Posterior cingulate gyrus (tissue), 11 donors: ENCODE results near the gene SLC7A1.

Experiments
- DNase-seq, 10 donors: peaks; one replicate each; pipeline versions ENCODE4 v3.0.0 to v3.0.0-alpha.2; 2020 to 2021; ENCODE audit warnings: mixed read lengths in 3 of 10
- intact Hi-C: fragments of 100-400 bp; cut with DNase I; formaldehyde crosslinking; loops from one replicate; pipeline ENCODE4 v1.15.1; 2023

Gene SLC7A1

DNA sequence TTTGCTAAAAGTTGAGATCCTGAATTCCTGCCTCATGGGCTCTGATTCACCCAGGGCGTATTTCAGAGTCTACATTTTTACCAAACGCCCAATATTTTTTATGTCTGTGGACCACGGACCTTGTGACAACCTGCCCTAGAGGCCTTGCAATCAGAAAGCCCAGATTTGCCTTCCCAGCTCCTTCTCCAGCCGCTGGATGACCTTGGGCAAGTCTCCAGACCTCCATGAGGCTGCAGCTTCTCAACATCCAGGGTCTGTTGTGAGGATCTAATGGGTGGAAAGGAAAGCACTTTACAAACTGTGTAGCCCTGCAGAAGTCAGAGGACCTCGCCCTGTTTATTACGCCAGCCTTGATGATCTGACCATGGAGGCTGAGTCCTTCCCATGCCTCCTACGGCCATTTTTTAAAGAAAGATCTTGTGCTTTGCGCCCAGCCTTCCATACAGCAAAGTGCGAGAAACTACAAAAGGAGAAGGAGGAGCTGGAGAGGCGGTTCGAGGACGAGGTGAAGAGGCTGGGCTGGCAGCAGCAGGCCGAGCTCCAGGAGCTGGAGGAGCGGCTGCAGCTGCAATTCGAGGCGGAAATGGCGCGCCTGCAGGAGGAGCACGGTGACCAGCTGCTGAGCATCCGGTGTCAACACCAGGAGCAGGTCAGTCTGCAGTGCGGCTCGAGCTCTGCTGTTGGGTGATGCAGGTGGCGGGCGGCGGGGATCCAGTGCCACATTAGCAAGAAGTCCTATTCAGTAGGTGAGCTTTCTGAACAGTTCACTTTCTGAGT lies 115.6 kb downstream of the SLC7A1 start:
- intact Hi-C loops = no loop called here
- no peak for DNase-seq

DNA sequence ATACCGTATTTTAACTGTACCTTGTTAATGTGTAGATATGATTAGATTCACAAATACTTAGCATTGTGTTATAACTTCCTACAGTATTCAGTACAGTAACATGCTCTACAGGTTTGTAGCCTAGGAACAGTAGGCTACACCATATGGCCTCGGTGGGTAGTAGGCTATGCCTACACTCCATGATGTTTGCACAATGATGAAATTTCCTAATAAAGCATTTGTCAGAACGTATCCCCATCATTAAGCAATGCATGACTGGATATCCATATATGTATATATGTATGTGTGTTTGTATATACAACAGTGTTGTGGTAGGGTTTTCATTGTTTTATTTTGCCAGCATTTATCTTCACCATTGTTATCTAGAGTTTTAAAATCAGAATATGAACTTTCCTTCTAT lies 119.4 kb downstream of the SLC7A1 start:
- intact Hi-C loops = no loop called here
- DNase-seq = no peak

DNA sequence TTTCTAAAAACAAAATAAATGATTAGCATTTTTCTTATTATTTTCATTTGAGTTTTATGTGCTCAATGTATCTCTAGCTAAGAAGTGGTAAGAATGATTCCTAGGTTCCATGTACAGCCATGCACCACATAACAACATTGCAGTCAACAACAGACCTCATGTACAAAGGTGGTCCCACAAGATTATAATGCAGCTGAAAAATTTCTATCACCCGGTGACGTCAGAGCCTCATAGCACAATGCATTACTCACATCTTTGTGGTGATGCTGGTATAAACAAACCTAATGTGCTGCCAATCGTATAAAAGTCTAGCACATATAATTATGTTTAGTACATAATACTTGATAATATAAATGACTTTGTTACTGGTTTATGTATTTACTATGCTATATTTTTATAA lies 120.5 kb downstream of the SLC7A1 start:
- no peak for DNase-seq
- intact Hi-C loops = no loop called here

DNA sequence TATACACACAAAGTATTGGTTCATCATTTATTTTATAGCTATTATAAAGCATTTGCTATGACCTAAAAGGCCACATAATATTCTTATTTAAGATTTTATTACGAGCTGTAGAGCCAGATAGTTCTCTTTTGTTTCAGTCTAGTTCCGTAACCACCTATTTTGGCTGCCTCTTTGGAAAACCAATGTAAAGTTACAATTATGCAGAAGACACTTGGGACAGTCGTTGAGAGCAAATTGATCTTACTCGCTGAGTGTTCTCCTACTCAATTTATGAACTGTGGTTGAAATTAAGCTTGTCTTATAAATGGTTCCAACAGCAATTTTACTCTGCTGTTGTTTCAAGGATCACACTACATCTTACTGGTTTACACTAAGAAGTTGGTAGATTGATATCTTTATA lies 122.3 kb downstream of the SLC7A1 start:
- intact Hi-C loops = no loop called here
- DNase-seq = no peak

DNA sequence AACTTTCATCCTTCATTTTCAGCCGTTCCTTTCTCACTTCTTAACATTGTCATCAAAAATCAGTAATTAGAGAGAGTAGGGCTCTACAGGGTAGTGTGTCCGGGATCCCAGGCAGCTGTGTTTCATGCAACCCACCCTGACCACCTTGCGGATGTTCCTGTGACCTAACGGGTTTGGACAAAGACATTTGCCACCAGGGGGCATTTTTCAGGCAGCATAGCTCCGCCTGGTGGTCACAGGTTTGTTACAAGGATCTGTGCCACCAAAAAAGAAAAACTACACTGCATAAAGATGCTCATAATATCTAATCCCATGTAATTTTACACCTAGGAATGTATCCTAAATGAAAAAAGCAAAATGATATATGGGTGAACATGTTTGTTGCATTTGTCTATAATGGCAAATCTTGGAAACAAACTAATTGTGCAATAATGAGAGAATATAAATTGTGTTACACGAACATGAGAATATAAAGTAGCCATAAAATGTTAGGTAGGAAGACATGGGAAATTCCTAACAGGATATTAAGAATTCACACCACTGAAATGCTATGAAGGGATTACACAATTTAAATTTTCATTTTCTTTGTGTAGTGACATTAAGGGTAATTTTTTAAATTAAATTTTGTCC lies 123.0 kb downstream of the SLC7A1 start:
- no peak for DNase-seq

GRCh38 chr13:29471551-29471950 lies 123.9 kb downstream of the SLC7A1 start:
- DNase-seq = no peak
- intact Hi-C loops = no loop called here

More for the DNA sequence above, 123.0 kb downstream of the SLC7A1 start:
- intact Hi-C loops = no loop called here

DNA sequence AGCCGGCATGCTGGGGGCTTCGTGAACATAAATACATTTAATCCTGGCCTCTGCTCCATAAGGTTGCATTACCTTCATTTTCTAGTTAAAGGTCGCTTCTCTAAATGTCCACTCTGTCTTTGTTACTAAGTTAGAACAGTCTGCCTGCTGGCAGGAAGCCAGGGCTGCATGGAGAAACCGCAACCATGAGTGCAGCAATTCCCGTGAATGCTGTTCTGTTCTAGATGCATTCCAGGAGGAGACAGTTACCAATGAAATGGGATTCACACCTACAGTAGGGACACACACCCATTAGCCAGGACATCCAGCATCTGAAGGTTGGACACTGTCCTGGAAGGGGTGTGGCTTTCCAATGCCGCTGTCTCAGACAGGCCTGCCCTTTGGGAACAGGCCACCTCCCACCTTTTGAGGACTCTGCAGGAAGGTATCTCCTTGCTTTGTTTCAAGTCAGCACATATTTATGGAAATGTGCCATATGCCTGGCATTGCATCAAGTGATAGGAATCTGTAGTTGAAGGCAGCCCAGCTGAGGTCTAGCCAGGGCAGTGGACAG lies 129.7 kb downstream of the SLC7A1 start:
- DNase-seq = no peak
- intact Hi-C loops = no loop called here

DNA sequence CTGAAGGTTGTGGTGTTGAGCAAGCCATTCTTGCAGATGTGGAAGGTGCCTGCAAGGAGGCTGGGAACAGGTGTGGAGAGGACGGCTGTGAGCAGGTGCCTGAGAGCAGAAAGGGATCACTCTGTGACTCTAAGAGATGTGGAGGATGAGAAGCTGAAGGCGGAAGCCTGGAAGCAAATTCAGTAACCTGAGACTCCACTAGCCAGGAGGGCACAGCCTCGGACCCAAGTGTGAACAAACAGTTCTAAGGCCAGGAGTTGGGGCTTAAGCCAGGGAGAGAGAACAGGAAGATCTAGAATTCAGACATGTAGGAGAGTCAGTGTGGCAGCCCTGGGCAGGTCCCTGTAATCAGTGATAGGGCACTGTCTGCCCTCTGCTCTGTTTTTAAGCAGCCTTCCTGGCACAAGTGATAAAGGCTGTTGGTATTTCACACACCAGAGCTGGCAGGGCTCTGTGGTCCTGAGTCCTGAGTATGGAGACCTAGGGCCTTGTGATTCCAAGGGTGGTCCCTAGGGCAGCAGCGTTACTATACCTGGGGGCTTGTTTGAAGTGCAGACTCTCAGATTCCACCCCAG lies 131.3 kb downstream of the SLC7A1 start:
- DNase-seq = no peak
- intact Hi-C loops = no loop called here

GRCh38 chr13:29459813-29460355 lies 135.6 kb downstream of the SLC7A1 start:
- intact Hi-C loops = no loop called here
- DNase-seq = no peak
